HG02852 (cell line): Measurements from ENCODE around the gene SYNJ2.

Experiments
- ATAC-seq: cut with Tn5 transposase; IDR thresholded peaks from one replicate; pipeline ENCODE4 v1.9.1; 2021; ENCODE audit warnings: mild to moderate bottlenecking, moderate library complexity; ENCODE audit not compliant: unreplicated experiment

SYNJ2 gene

GRCh38 chr6:158118886-158119285 lies 137.2 kb downstream of the SYNJ2 start:
- ATAC-seq = no peak

GRCh38 chr6:158121335-158121734 lies 139.7 kb downstream of the SYNJ2 start:
- no peak for ATAC-seq

GRCh38 chr6:158122048-158122447 lies 140.4 kb downstream of the SYNJ2 start:
- no peak for ATAC-seq

GRCh38 chr6:158124288-158124687 lies 142.6 kb downstream of the SYNJ2 start:
- no peak for ATAC-seq

GRCh38 chr6:158125271-158125670 lies 143.6 kb downstream of the SYNJ2 start:
- no peak for ATAC-seq

GRCh38 chr6:158131926-158132325 lies 150.3 kb downstream of the SYNJ2 start:
- ATAC-seq = no peak

- ATAC-seq = no peak
Observed at GRCh38 chr6:158142789-158143188, 161.1 kb downstream of the SYNJ2 start.

- ATAC-seq = no peak
Observed at GRCh38 chr6:158143700-158144099, 162.0 kb downstream of the SYNJ2 start.
